OCI-LY7 (cell line): ENCODE data around the gene RAX2.

Source experiments
- EZH2phosphoT487 ChIP-seq: fragments of 200-600 bp; sonication (generic); IDR thresholded peaks from 2 replicates; pipeline ENCODE4 v1.6.1; 2018; ENCODE audit warnings: low read depth, borderline replicate concordance, mild to moderate bottlenecking, mixed run types, antibody characterized with exemption, low read length, moderate library complexity, mixed read lengths
- TF ChIP-seq, protein P1 (sequence below): fragments of 200-600 bp; sonication (generic); conservative IDR thresholded peaks from 2 replicates; pipeline ENCODE4 v1.5.1; 2014; ENCODE audit warnings: mild to moderate bottlenecking, antibody characterized with exemption, low read length, moderate library complexity, mixed read lengths

DNA sequence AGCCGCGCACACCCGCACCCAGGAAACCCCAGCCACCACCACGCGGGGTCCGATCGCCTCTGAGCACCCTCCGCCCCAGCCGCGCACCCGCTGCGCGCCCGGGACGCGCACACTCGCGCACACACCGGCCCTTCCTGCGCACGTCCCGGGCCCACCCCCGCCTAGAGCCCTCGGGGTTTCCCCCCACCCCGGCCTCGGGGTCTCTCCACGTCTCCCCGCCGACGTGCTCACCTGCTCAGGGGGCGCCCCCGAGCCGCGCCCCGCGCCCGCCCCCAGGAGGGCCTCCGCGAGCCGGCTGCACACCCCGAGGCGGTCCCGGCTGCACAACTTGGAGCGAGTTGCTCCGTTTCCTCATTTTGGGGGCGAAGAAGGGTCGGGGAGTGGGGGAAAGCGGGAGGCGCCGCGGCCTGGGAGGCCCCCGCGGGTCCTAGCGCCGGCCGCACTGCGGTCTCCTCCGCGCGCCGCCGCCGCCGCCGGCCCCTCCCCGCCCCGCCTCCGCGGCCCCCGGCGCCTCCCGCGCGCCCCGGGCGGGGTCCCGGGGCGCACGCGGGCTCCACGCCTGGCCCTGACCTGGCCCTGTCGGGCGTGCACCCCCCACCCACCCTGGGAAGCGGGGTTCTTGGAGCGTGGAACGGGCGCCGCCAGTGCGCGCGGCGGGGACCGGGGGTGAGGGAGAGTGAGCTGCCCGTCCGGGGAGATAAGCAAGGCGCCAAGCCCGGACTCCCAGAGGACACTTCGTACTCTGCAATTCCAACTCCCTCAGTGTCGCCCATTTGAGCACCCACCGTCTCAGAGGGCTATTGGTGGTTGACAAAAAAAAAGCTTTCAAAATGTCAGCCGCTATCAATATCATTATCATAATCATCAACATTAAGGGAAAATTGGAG, 14.2 kb upstream of the RAX2 start, which contains the start of gene MATK:
- TF ChIP-seq, protein P1, sequence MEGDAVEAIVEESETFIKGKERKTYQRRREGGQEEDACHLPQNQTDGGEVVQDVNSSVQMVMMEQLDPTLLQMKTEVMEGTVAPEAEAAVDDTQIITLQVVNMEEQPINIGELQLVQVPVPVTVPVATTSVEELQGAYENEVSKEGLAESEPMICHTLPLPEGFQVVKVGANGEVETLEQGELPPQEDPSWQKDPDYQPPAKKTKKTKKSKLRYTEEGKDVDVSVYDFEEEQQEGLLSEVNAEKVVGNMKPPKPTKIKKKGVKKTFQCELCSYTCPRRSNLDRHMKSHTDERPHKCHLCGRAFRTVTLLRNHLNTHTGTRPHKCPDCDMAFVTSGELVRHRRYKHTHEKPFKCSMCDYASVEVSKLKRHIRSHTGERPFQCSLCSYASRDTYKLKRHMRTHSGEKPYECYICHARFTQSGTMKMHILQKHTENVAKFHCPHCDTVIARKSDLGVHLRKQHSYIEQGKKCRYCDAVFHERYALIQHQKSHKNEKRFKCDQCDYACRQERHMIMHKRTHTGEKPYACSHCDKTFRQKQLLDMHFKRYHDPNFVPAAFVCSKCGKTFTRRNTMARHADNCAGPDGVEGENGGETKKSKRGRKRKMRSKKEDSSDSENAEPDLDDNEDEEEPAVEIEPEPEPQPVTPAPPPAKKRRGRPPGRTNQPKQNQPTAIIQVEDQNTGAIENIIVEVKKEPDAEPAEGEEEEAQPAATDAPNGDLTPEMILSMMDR, result no peak
- no peak for TF ChIP-seq EZH2phosphoT487
